GOT3 (cell line): Measurements from ENCODE around the gene PON1.

Experiments
- DNase-seq: peaks from one replicate; lab custom pipeline; 2025; ENCODE audit warnings: mixed read lengths; lab: John Stamatoyannopoulos, UW

Gene PON1

DNA sequence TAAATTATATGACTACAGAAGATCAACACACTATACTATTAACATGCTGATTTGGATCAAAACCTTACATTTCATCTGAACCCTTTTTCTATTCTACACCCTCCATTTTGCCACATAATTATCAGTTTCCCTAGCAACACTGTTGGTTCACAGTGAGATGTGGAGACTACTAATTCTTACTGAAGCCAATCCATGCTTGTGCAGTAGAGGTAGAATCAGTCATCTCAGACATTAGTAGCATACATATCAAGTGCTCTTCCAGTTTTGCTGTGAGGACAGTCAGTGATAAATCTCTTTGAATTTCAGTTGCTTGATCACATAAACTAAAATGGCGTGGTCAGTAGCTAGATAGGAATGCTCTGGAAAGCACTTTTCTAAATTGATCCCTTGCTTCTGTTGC lies 70.3 kb downstream of the PON1 start:
- no peak for DNase-seq

DNA sequence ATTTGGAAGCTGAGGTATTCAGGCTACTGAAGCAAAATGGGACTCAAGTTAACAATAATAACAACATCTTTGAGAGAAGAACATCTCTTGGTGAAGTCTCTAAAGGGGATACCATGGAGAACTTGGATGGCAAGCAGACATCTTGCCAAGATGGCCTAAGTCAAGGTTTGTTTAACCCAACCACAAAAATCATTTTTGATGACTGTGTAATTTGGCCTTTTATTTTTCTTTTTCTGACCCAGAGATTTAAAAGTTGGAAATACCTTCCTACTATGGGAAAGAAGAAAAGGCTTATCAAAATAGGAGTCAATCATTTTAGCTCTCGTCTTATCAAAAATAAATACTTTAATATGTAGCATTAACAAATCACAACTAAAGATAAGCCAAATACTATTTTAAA lies 72.4 kb downstream of the PON1 start:
- DNase-seq: no peak

DNA sequence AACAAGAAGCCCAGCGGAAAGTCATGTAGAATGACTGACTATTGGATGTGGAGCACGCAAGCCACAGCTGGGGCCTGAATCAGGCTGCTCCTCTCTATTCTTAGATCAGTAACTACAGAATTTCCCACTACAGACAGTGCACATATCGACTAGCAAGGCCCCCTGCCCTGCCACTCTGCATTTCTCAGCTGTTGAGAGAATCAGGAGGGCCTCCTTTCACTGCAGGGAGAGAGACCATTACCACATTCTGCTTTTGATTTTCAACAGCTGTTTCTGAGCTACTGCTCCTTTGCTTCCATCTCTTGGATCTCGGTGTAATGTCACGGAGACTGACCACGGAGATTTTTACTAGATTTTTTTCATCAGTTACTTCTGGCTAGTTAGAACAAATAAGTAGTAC lies 73.8 kb downstream of the PON1 start:
- no peak for DNase-seq
